Stimulated activated naive B cell treated with anti-CD40 and anti-IgM and Interleukin-4, amounts not matched to agents 10 μg/mL and 1 μg/mL and 100 μg/mL, for 72 hours (primary cell): ENCODE data around the gene STARD13.

ENCODE experiments used
- ATAC-seq, 2 donors: fragments of 150-1000 bp; cut with Tn5 transposase; replicated peaks; 2 replicates each; pipeline ENCODE4 v1.10.0; 2021; ENCODE audit warnings: moderate library complexity in 1 of 2
- DNase-seq: peaks from one replicate; pipeline ENCODE4 v3.0.0; 2021
- H3K27ac Mint-ChIP-seq: one replicate; pipeline ENCODE4 v1.8.0; 2022; ENCODE audit warnings: mild to moderate bottlenecking, mixed read lengths
- H3K27me3 Mint-ChIP-seq, 2 donors: one replicate each; pipeline ENCODE4 v1.8.0; 2022; ENCODE audit warnings: mixed read lengths in 2 of 2
- H3K36me3 Mint-ChIP-seq, 2 donors: one replicate each; pipeline ENCODE4 v1.8.0; 2022; ENCODE audit warnings: mixed read lengths in 2 of 2, mild to moderate bottlenecking in 1 of 2
- H3K4me1 Mint-ChIP-seq, 2 donors: one replicate each; pipeline ENCODE4 v1.8.0; 2022; ENCODE audit warnings: mixed read lengths in 2 of 2, mild to moderate bottlenecking in 1 of 2
- H3K4me3 Mint-ChIP-seq, 2 donors: one replicate each; pipeline ENCODE4 v1.8.0; 2022; ENCODE audit warnings: mild to moderate bottlenecking in 2 of 2, mixed read lengths in 2 of 2, moderate library complexity in 1 of 2
- H3K9me3 Mint-ChIP-seq, 2 donors: one replicate each; pipeline ENCODE4 v1.8.0; 2022; ENCODE audit warnings: mixed read lengths in 2 of 2, mild to moderate bottlenecking in 1 of 2

Gene STARD13

DNA sequence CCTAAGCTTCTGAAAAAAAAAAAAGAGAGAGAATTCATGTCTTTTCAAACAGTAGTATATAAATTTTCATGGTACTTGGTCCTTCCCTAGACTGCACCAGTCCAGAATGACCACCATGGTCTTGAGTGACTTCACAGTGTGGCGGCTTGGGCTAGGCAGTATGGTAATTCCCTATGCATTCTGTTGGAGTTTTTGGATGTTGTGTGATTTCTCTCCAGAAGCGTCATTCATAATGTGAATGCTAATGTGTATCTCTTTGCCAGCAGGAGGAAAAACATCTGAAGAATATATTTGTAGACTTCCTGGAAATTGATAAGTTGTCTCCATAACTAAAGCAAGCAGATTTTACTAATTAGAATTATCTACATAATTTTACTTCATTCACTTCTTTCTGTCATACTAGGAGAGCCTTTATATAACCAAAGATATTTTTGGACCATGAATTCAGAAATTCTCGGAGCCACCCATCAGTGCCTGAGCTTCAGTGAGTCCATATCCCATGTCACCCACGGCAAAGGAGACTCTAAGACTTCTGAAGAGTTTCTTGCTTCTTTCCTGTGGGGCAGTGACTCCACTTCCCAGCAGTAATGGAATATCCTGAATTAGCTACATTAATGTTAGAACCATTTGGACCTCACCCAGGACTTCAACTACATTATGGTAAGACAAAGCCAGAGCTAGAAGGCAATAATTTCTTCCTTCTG is 8.4 kb downstream of the STARD13 start:
- ATAC-seq (no peak), DNase-seq (no peak)
- no peak overlapping the region for H3K4me3 Mint-ChIP-seq
- H3K9me3 Mint-ChIP-seq: no peaks in the 10 kb centered on the region
- H3K4me1 Mint-ChIP-seq: no peaks in the 10 kb centered on the region
- H3K27ac Mint-ChIP-seq: no peak overlapping the region
- H3K27me3 Mint-ChIP-seq: no peaks in the 10 kb centered on the region
- no peaks in the 10 kb centered on the region for H3K36me3 Mint-ChIP-seq

DNA sequence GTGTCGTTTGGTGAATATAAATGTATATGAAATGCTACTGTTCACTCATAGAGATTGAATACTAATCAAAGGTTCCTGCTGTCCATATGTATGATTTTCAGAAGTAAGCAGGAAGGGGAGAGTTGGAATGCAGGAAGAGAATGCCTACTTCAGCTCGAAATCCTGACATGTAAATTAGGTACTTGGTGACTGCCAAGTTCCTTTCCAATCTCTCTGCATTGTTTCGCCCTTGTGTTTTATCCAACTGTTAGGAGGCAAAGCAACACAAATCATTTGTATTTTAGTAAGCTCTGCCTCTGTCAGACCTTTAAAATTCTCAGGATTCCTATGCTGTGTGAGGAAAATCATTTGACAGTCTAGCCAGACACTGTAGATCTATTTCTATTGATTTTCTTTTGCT is 9.0 kb downstream of the STARD13 start:
- Mint-ChIP-seq H3K9me3 (no peaks in the 10 kb centered on the region), H3K27me3 (peaks cover 1 to 2% of the 10 kb centered on the region in 2 donors), H3K27ac (no peak overlapping the region), H3K4me1 (no peaks in the 10 kb centered on the region), H3K36me3 (no peaks in the 10 kb centered on the region), H3K4me3 (no peak overlapping the region)
- DNase-seq (no peak), ATAC-seq (no peak)

DNA sequence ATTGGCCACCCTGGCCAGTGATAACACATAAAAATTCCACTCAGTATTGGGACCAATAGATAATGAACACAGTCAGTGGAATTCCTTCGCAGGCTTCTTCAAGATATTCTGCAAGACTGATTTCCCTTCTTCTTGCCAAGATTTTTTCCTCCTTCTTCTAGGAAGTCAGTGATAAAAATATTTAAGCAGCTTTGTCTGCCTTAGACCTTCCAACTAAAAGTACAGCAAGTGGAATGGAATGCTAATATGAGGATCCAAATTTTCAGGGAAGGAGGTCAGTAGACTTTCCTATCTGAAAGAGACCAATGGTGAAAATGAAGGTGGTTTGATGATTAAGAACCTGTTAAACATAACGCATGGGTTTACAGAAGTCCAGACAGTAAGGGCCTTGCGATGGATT is 9.6 kb downstream of the STARD13 start:
- Mint-ChIP-seq H3K27ac (no peak overlapping the region), H3K4me1 (no peaks in the 10 kb centered on the region), H3K27me3 (peaks cover 6% of the 10 kb centered on the region in 2 donors), H3K9me3 (no peaks in the 10 kb centered on the region), H3K4me3 (no peak overlapping the region), H3K36me3 (no peaks in the 10 kb centered on the region)
- ATAC-seq: no peak
- no peak for DNase-seq

DNA sequence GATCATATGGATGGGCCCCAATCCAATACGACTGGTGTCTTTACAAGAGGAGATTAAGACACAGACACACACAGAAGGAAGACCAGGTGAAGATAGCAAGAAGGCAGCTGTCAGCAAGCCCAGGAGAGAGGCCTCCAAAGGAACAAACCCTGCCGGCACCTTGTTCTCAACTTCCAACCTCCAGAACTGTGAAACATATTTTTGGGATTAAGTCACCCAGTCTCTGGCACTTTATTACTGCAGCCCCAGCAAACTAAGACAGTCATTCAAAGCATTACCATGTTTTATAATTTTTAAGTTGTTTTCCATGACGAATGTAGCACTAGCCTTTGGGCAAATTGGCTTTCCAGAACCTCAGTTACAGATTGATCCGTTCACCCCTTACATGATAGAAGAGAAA is 11.3 kb downstream of the STARD13 start:
- H3K4me1 Mint-ChIP-seq: no peaks in the 10 kb centered on the region
- ATAC-seq: no peak
- H3K27me3 Mint-ChIP-seq: peaks cover 6% of the 10 kb centered on the region in 2 donors
- H3K4me3 Mint-ChIP-seq: no peak overlapping the region
- no peak overlapping the region for H3K27ac Mint-ChIP-seq
- no peaks in the 10 kb centered on the region for H3K9me3 Mint-ChIP-seq
- DNase-seq: no peak
- no peaks in the 10 kb centered on the region for H3K36me3 Mint-ChIP-seq

DNA sequence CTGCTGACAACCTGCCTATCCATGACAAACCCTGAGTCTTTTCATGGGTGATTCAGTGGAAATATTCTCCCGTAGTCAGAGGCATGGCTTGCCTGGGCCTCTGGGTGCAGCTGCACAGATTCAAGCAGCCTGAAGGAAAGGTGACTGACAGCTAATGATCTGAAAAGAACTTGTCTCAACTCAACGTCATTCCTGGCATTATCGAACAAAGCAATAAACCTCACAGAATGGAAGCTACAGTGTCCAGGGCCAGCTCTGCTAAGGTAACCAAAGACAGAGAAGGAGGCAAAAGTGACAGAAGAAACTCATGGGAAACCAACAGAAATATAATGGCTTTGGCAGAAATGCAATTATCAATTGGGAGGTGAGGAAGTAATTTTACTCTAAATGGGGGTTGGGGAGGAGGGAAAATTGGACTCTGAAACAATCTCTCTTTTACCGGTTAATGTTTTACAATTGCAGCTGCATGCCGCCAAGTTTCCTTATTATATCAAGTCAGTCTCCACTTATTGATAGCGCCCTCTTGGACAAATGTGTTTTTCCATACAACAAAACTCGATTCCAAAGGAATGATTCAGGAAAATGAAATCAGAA is 12.9 kb downstream of the STARD13 start:
- H3K4me1 Mint-ChIP-seq: no peaks in the 10 kb centered on the region
- H3K9me3 Mint-ChIP-seq: no peaks in the 10 kb centered on the region
- H3K4me3 Mint-ChIP-seq: no peak overlapping the region
- no peaks in the 10 kb centered on the region for H3K36me3 Mint-ChIP-seq
- DNase-seq (no peak), ATAC-seq (no peak)
- H3K27ac Mint-ChIP-seq: no peak overlapping the region
- H3K27me3 Mint-ChIP-seq: peaks cover 6% of the 10 kb centered on the region in 2 donors

DNA sequence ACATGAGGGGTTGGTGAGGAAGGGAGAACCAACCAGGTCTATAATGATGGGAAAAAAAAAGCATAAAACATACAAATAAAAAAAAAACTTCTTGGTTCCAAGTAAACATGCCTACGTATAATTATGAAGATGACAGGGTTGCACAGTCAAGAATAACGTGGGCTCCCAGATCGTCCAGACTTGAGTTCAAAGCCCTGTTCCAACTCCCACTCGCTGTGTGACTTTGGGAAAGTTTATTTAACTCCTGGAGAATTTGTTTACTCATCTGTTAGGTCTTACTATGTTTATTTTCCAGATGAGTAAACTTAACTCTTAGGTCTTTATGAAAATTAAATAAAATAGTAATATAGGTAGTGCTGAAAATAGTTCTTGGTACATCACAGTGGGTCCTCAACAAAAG is 13.8 kb downstream of the STARD13 start:
- Mint-ChIP-seq H3K9me3 (no peaks in the 10 kb centered on the region), H3K4me1 (no peaks in the 10 kb centered on the region), H3K4me3 (no peak overlapping the region), H3K27ac (no peak overlapping the region), H3K36me3 (no peaks in the 10 kb centered on the region), H3K27me3 (peaks cover 6% of the 10 kb centered on the region in 2 donors)
- ATAC-seq (no peak), DNase-seq (no peak)

DNA sequence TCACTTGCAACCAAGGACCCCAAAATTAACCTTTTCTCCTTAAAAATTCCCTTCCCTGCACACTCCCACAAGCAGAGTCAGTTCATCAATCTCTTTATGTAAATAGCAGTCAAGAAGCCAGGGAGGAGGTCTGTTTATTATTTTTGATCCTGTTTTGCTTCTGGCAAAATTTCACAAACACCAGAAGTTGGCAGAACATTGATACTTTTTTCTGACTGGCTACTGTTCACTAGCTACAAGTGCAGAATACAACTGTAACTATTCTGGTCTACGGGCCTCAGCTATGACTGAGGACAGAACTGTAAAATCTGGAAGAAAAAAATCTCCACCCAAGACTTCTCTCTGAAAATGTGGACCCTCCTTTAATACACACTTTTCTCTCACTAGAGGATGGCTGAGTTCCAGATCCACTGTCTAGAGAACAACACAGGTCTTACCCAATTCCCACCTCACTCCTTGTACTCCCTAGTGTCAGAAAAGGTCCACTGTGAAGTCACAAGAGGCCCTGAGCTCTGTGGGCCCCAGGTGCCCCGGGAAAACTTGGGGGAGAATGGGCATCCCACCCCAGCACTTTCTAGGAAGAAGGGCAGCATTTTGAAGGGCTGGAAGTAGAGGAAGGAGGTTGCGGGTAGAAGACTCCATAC is 14.5 kb downstream of the STARD13 start:
- Mint-ChIP-seq H3K4me1 (no peaks in the 10 kb centered on the region), H3K27me3 (peaks cover 6% of the 10 kb centered on the region in 2 donors), H3K36me3 (no peaks in the 10 kb centered on the region), H3K9me3 (no peaks in the 10 kb centered on the region), H3K4me3 (no peak overlapping the region), H3K27ac (no peak overlapping the region)
- no peak for DNase-seq
- ATAC-seq: no peak

DNA sequence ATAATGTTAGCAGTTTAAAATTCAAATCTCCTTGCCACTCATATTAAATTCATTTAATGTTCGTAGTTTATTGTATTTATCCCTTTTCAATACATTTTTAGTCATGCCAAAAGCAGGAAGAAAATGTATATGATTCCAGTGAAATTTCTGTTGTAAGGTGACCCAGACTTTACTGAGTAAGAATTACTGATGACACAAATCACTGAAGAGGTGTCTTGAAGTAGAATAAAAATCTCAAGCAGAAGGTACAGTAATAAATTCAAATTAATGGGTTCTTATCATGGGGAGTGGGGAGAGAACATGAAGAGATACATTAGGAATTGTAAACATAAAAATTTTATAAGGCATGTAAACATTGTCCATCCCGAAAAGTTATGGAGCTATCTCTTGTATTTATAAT is 19.9 kb downstream of the STARD13 start:
- no peaks in the 10 kb centered on the region for H3K9me3 Mint-ChIP-seq
- no peaks in the 10 kb centered on the region for H3K27me3 Mint-ChIP-seq
- H3K27ac Mint-ChIP-seq: no peak overlapping the region
- ATAC-seq (no peak), DNase-seq (no peak)
- H3K36me3 Mint-ChIP-seq: no peaks in the 10 kb centered on the region
- H3K4me3 Mint-ChIP-seq: no peak overlapping the region
- H3K4me1 Mint-ChIP-seq: no peaks in the 10 kb centered on the region

DNA sequence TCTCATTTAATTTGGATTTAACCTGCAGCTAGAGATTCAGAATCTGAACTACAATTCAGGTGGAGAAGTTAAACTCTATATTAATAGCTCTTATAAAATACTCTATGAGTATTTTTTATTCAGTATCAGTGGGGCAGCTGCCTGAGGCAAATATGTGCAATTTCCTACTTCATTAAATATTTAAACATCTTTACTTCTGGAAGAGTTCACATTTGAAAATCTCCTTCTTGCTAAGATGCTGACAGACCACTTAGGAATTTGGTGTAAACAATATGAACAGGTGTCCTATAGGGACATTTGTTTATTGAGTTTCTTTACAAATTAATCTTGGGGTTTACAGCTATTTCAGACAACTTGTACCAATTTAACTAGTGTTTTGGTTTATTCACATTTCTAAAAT is 20.4 kb downstream of the STARD13 start:
- ATAC-seq (no peak), DNase-seq (no peak)
- Mint-ChIP-seq H3K27me3 (no peaks in the 10 kb centered on the region), H3K27ac (no peak overlapping the region), H3K9me3 (no peaks in the 10 kb centered on the region), H3K36me3 (no peaks in the 10 kb centered on the region), H3K4me1 (no peaks in the 10 kb centered on the region), H3K4me3 (no peak overlapping the region)

DNA sequence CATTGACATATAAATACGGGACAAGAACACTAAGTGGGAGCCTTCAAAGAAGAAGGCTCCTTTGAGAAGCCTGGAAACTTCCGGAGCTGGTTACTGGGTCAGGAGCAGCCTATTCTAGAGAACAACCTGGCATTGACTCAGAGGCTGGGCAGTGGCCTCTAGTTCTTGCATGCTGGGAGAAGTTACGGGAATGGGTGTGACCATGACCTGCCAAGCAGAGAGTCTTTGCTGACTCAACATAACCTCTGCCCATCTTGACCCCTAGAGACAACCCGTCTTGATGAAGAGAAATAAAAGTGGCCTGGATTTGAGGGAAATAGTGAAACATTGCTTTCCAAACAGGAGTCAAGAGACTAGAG is 21.0 kb downstream of the STARD13 start:
- DNase-seq (no peak), ATAC-seq (no peak)
- Mint-ChIP-seq H3K4me1 (no peaks in the 10 kb centered on the region), H3K27ac (no peak overlapping the region), H3K4me3 (no peak overlapping the region), H3K9me3 (no peaks in the 10 kb centered on the region), H3K27me3 (no peaks in the 10 kb centered on the region), H3K36me3 (no peaks in the 10 kb centered on the region)

DNA sequence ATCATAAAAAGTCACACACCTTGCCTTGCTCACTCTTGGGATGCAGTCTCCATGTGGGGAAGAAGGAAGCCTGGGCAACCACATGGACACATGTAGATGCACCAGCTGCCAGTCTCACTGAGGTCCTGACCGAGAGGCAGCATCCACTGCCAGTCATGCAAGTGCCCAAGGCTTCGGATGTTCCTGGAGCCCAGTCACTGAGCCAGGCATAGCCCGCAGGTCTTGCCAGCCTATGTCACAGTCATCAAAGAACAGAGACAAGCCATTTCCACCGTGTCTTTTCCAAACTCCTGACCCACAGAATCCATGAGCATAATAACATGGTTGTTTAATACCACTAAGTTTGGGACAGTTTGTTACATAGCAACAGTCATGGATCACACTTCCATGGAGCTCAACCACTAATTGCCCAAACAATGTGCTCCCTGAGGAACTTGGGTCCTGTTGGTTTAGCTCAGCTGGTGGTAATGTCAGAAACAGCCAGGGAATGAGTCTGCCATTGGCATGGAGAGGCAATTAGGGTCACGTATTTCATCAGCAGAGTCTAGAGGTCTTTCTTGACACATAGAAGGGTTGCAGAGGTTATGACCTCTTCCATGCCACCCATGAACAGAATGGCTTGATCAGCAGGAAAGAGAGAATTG is 21.5 kb downstream of the STARD13 start:
- H3K4me1 Mint-ChIP-seq: no peaks in the 10 kb centered on the region
- DNase-seq (no peak), ATAC-seq (no peak)
- no peaks in the 10 kb centered on the region for H3K36me3 Mint-ChIP-seq
- no peaks in the 10 kb centered on the region for H3K27me3 Mint-ChIP-seq
- no peaks in the 10 kb centered on the region for H3K9me3 Mint-ChIP-seq
- no peak overlapping the region for H3K27ac Mint-ChIP-seq
- H3K4me3 Mint-ChIP-seq: no peak overlapping the region

DNA sequence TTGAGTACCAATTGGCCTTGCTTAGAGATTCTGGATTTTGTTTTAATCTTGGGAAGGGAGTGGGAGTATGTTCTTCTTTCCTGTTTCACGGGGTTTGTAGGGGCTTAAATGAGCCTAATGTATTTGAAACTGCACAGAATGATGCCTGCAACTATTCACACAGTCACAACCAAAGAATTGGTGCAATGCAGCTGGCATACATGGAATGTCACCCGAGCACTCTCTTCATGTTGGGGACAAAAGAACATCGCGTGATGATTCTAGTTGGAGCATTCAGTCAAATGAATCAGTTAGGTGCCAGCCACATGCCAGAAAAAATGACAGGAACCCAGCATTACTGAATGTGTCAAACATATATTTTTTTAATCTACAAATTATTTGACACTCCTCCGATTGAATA is 22.1 kb downstream of the STARD13 start:
- DNase-seq: no peak
- Mint-ChIP-seq H3K27ac (no peak overlapping the region), H3K4me3 (no peak overlapping the region), H3K9me3 (no peaks in the 10 kb centered on the region), H3K27me3 (no peaks in the 10 kb centered on the region), H3K36me3 (no peaks in the 10 kb centered on the region), H3K4me1 (no peaks in the 10 kb centered on the region)
- no peak for ATAC-seq

DNA sequence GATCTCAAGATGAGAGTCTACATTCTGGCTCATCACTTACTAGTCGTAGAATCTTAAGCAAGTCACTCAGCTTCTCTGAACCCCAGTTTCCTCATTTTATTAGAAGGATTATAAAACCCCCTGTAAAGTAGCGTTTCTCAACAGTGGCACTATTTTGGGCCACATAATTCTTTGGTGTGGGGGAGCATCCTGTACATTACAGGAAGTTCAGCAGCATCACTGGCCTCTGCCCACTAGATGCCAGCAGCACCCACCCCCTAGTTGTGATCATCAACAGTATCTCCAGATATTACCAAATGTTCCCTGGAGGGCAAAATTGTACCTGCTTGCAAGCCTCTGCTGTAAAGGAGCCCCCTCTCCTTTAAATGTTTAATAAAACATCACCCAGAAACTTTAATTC is 22.6 kb downstream of the STARD13 start:
- no peaks in the 10 kb centered on the region for H3K36me3 Mint-ChIP-seq
- no peaks in the 10 kb centered on the region for H3K4me1 Mint-ChIP-seq
- ATAC-seq (peak in 1 of 2 donors; percentile 42), DNase-seq (no peak)
- no peaks in the 10 kb centered on the region for H3K27me3 Mint-ChIP-seq
- H3K27ac Mint-ChIP-seq: no peak overlapping the region
- no peak overlapping the region for H3K4me3 Mint-ChIP-seq
- no peaks in the 10 kb centered on the region for H3K9me3 Mint-ChIP-seq

DNA sequence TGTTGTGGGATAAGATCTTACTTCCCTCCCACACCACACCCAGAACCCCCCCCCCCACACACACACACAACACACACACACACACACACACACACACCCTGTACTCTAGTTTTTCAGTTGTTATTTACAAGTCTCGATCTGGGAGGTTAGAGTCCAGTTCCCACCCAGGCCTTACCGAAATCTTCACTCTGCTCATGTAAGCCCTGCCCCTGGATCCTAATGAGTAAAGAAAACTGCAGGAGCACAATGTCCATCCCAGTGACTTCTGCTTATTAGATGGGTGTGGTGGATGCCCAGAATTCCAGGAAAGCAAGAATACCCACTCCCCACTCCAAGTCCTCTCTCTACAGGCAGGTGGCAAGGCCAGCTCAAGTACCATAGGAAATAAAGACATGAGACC is 23.0 kb downstream of the STARD13 start:
- no peak overlapping the region for H3K4me3 Mint-ChIP-seq
- no peak overlapping the region for H3K27ac Mint-ChIP-seq
- no peak for ATAC-seq
- no peak for DNase-seq
- no peaks in the 10 kb centered on the region for H3K4me1 Mint-ChIP-seq
- H3K36me3 Mint-ChIP-seq: no peaks in the 10 kb centered on the region
- no peaks in the 10 kb centered on the region for H3K9me3 Mint-ChIP-seq
- H3K27me3 Mint-ChIP-seq: no peaks in the 10 kb centered on the region

DNA sequence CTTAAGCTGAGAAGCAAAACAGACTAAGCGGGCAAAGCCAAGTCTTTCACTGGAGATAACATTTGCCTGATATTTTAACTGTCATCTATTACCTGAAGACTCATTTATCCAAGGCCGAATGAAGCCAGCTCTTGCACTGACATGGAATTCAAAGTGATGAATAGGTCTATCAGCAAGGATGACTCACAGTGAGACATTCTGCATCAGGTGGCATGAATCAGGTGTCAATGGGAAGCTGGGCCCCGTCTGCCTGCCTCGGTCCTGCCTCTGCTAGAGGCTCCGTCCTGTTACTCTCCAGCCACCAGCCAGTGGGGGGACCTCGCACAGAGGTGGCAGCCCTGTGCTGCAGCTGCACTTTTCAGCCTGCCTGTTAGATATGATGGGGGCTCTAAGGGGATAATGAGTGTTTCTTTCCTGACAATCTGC is 23.5 kb downstream of the STARD13 start:
- H3K27me3 Mint-ChIP-seq: no peaks in the 10 kb centered on the region
- no peak for ATAC-seq
- no peaks in the 10 kb centered on the region for H3K36me3 Mint-ChIP-seq
- no peak overlapping the region for H3K27ac Mint-ChIP-seq
- no peak overlapping the region for H3K4me3 Mint-ChIP-seq
- H3K9me3 Mint-ChIP-seq: no peaks in the 10 kb centered on the region
- no peaks in the 10 kb centered on the region for H3K4me1 Mint-ChIP-seq
- DNase-seq: no peak
